ENCODE results near the gene MLF2. TPM values are rescaled to one million over a fixed set of nuclear protein-coding genes. Genes with fewer than 3 reads are reported as not detected.

MLF2 gene
- total and polyA plus RNA-seq, 10 of the 15 experiments (the other 5 are each of a cell fraction or from before 2014, with no cell fraction given), result 13.5 to 222 (median 130) TPM

GRCh38 chr12:6723607-6724408 lies 29.1 kb downstream of the MLF2 start, which contains the start of gene COPS7A (continued):
- TF ChIP-seq EP300 (IDR thresholded peaks at IDR 0.05; ENCODE audit: borderline replicate concordance in 1 of 2, control insufficient read depth in 1 of 2, low read depth in 2 of 2, low read length in 2 of 2) (0 out of 4 replicates have a peak, but pooled peaks of 1 of the 2 experiments have one; percentile 11), BCL3 (IDR thresholded peaks at IDR 0.05; ENCODE audit: borderline replicate concordance, insufficient read depth, low read depth, low read length, poor library complexity, severe bottlenecking) (no peak), KLF5 (IDR thresholded peaks at IDR 0.05; ENCODE audit: partially characterized antibody) (peak; percentile 88), CBFB (IDR thresholded peaks at IDR 0.05; ENCODE audit: low read depth) (peak; percentile 84; the same call in 1 of the 2 replicates), SIN3A (IDR thresholded peaks at IDR 0.05; ENCODE audit: low read depth, low read length) (peak; percentile 92), BMI1 (IDR thresholded peaks at IDR 0.05; ENCODE audit: borderline replicate concordance) (no peak), DPF2 (IDR thresholded peaks at IDR 0.05) (no peak; the same call in 1 of the 2 replicates), SREBF2 (IDR thresholded peaks at IDR 0.05; ENCODE audit: low read length) (peak; percentile 59), ETV6 (conservative IDR thresholded peaks at IDR 0.05 in 1 of 2, IDR thresholded peaks at IDR 0.05 in 1 of 2; ENCODE audit: borderline replicate concordance in 1 of 2, low read depth in 1 of 2) (peak; percentile 83 to 96; a peak in 3 of 4 replicates), NRF1 (conservative IDR thresholded peaks at IDR 0.05; ENCODE audit: low read depth, low read length) (peak; percentile 9; the same call in 1 of the 2 replicates), TCF3 (IDR thresholded peaks at IDR 0.05; ENCODE audit: borderline replicate concordance, insufficient read depth, low read depth, low read length) (peak; percentile 79), TBL1XR1 (IDR thresholded peaks at IDR 0.05; ENCODE audit: low read depth, low read length) (peak; percentile 61; the same call in 1 of the 2 replicates), RAD51 (IDR thresholded peaks at IDR 0.05) (peak; percentile 98), SMAD5 (IDR thresholded peaks at IDR 0.05; ENCODE audit: low read depth) (peak; percentile 57; the same call in 1 of the 2 replicates), GATAD2B (conservative IDR thresholded peaks at IDR 0.05; ENCODE audit: low read depth) (peak; percentile 18; the same call in 1 of the 2 replicates), SMC3 (IDR thresholded peaks at IDR 0.05; ENCODE audit: borderline replicate concordance, low read length) (peak; percentile 6; the same call in 1 of the 2 replicates), SUPT20H (IDR thresholded peaks at IDR 0.05; ENCODE audit: borderline replicate concordance, control insufficient read depth, low read depth, low read length) (no peak), MYC (IDR thresholded peaks at IDR 0.05; ENCODE audit: insufficient read depth, insufficient read length, insufficient replicate concordance, low read length, severe bottlenecking) (peak; percentile 74), HDGF (IDR thresholded peaks at IDR 0.05) (peak; percentile 95), ZNF274 (IDR thresholded peaks at IDR 0.05; ENCODE audit: insufficient read depth, insufficient read length) (no peak), CBX3 (IDR thresholded peaks at IDR 0.05; ENCODE audit: borderline replicate concordance, low read depth) (no peak), RUNX3 (IDR thresholded peaks at IDR 0.05; ENCODE audit: low read length) (peak; percentile 52), RB1 (IDR thresholded peaks at IDR 0.05; ENCODE audit: borderline replicate concordance) (no peak; the same call in 1 of the 2 replicates), MTA2 (IDR thresholded peaks at IDR 0.05; ENCODE audit: low read depth) (0 out of 2 replicates have a peak, but pooled peaks have one; percentile 17), MXI1 (IDR thresholded peaks at IDR 0.05; ENCODE audit: low read depth, low read length) (peak; percentile 93), PAX8 (IDR thresholded peaks at IDR 0.05) (no peak), JUND (IDR thresholded peaks at IDR 0.05; ENCODE audit: low read depth, low read length) (0 out of 2 replicates have a peak, but pooled peaks have one; percentile 30), ZSCAN29 (IDR thresholded peaks at IDR 0.05) (no peak), YBX1 (IDR thresholded peaks at IDR 0.05) (no peak), CHD1 (IDR thresholded peaks at IDR 0.05; ENCODE audit: low read depth, low read length) (no peak), LARP7 (IDR thresholded peaks at IDR 0.05) (no peak), IKZF2 (IDR thresholded peaks at IDR 0.05) (peak in 1 of 2 experiments; percentile 30)

All from GM12878 (cell line).